HEK293 (cell line): ENCODE measurements around the gene CEBPB.

Source experiments
- CTCF ChIA-PET: fragments of 350-600 bp; formaldehyde crosslinking; extraction: SDS; loops from one replicate; lab custom pipeline; 2021; ENCODE audit warnings: antibody characterized with exemption; lab: Yijun Ruan, JAX
- POLR2A ChIA-PET: fragments of 300-600 bp; formaldehyde crosslinking; extraction: SDS; loops from one replicate; lab custom pipeline; 2020; ENCODE audit warnings: antibody characterized with exemption, inconsistent platforms; lab: Yijun Ruan, JAX
- H3K27ac ChIP-seq: fragments of 200-500 bp; sonication (Bioruptor generic); 2 replicates; pipeline ENCODE4 v1.5.1; 2014; ENCODE audit warnings: low read depth, low read length, control low read depth, inconsistent platforms; ENCODE audit errors: extremely low read depth
- H3K36me3 ChIP-seq, 2 experiments: fragments of 200-500 bp in 1 of 2; sonication (Bioruptor generic) in 1 of 2; 1 replicate in 1 of 2; 2 replicates in 1 of 2; pipeline ENCODE4 v1.5.1; 2014 to 2017; ENCODE audit warnings: inconsistent platforms in 2 of 2, low read length in 2 of 2; ENCODE audit not compliant: control insufficient read depth in 2 of 2, insufficient read depth in 1 of 2
- H3K4me1 ChIP-seq: fragments of 200-500 bp; sonication (Bioruptor generic); 2 replicates; pipeline ENCODE4 v1.5.1; 2014; ENCODE audit warnings: mild to moderate bottlenecking, low read length, inconsistent platforms; ENCODE audit not compliant: control insufficient read depth, insufficient read depth
- H3K4me3 ChIP-seq: 2 replicates; pipeline ENCODE4 v1.5.1; 2011; ENCODE audit warnings: low read depth, mild to moderate bottlenecking, control low read depth, low read length, moderate library complexity
- H3K9me3 ChIP-seq: fragments of 200-500 bp; sonication (Bioruptor generic); 2 replicates; pipeline ENCODE4 v1.5.1; 2014; ENCODE audit warnings: low read depth, low read length, inconsistent platforms; ENCODE audit not compliant: control insufficient read depth, insufficient read depth
- GFI1B ChIP-seq: fragments of 450-650 bp; formaldehyde crosslinking; IDR thresholded peaks from 2 replicates; pipeline ENCODE4 v1.5.1; 2016; ENCODE audit warnings: missing biosample characterization, missing genetic modification characterization
- GLIS1 ChIP-seq: fragments of 450-650 bp; formaldehyde crosslinking; IDR thresholded peaks from 2 replicates; pipeline ENCODE4 v1.5.1; 2016; ENCODE audit warnings: missing biosample characterization, missing genetic modification characterization
- HIC1 ChIP-seq: fragments of 450-650 bp; formaldehyde crosslinking; IDR thresholded peaks from 2 replicates; pipeline ENCODE4 v1.5.1; 2016; ENCODE audit warnings: missing biosample characterization, missing genetic modification characterization
- MEIS1 ChIP-seq: sonication (generic); formaldehyde crosslinking; IDR thresholded peaks from 2 replicates; pipeline ENCODE4 v1.8.1; 2022; ENCODE audit warnings: missing genetic modification reagents, mild to moderate bottlenecking, borderline replicate concordance
- PRDM1 ChIP-seq: fragments of 450-650 bp; formaldehyde crosslinking; IDR thresholded peaks from 2 replicates; pipeline ENCODE4; 2016; ENCODE audit warnings: missing biosample characterization, missing genetic modification characterization
- SALL2 ChIP-seq: fragments of 450-650 bp; formaldehyde crosslinking; IDR thresholded peaks from 2 replicates; pipeline ENCODE4 v1.5.0; 2017; ENCODE audit warnings: missing biosample characterization, mild to moderate bottlenecking, missing genetic modification characterization, borderline replicate concordance
- TRIM28 ChIP-seq: IDR thresholded peaks from 2 replicates; pipeline ENCODE4 v1.6.1; 2011; ENCODE audit warnings: low read length, control low read depth, borderline replicate concordance
- ZBTB49 ChIP-seq: fragments of 450-650 bp; formaldehyde crosslinking; IDR thresholded peaks from 2 replicates; pipeline ENCODE4 v1.5.1; 2016; ENCODE audit warnings: missing biosample characterization, missing genetic modification characterization, low read depth
- ZBTB6 ChIP-seq: fragments of 450-650 bp; formaldehyde crosslinking; IDR thresholded peaks from 2 replicates; pipeline ENCODE4 v1.5.1; 2017; ENCODE audit warnings: missing biosample characterization, missing genetic modification characterization
- ZFP3 ChIP-seq: fragments of 450-650 bp; formaldehyde crosslinking; IDR thresholded peaks from 2 replicates; pipeline ENCODE4 v1.5.1; 2016; ENCODE audit warnings: low read depth, missing biosample characterization, missing genetic modification characterization
- ZIC2 ChIP-seq: fragments of 450-650 bp; formaldehyde crosslinking; IDR thresholded peaks from 2 replicates; pipeline ENCODE4 v1.5.1; 2016; ENCODE audit warnings: missing biosample characterization, missing genetic modification characterization
- ZNF184 ChIP-seq: fragments of 450-650 bp; IDR thresholded peaks from 2 replicates; pipeline ENCODE4 v1.5.1; 2018; ENCODE audit warnings: missing biosample characterization, mild to moderate bottlenecking, missing genetic modification characterization
- ZNF211 ChIP-seq: fragments of 450-650 bp; formaldehyde crosslinking; IDR thresholded peaks from 2 replicates; pipeline ENCODE4 v1.5.1; 2016; ENCODE audit warnings: low read depth, missing biosample characterization, missing genetic modification characterization
- ZNF362 ChIP-seq: fragments of 450-650 bp; formaldehyde crosslinking; IDR thresholded peaks from 2 replicates; pipeline ENCODE4 v1.5.1; 2016; ENCODE audit warnings: missing biosample characterization, missing genetic modification characterization
- ZNF398 ChIP-seq: fragments of 450-650 bp; formaldehyde crosslinking; IDR thresholded peaks from 2 replicates; pipeline ENCODE4 v1.5.1; 2017; ENCODE audit warnings: missing biosample characterization, missing genetic modification characterization
- ZNF501 ChIP-seq: fragments of 450-650 bp; formaldehyde crosslinking; IDR thresholded peaks from 2 replicates; pipeline ENCODE4 v1.5.1; 2016; ENCODE audit warnings: missing biosample characterization, missing genetic modification characterization
- ZNF513 ChIP-seq: fragments of 450-650 bp; IDR thresholded peaks from 2 replicates; pipeline ENCODE4 v1.5.1; 2018; ENCODE audit warnings: missing biosample characterization, missing genetic modification characterization
- ZNF585B ChIP-seq: fragments of 450-650 bp; formaldehyde crosslinking; IDR thresholded peaks from 2 replicates; pipeline ENCODE4 v1.5.1; 2016; ENCODE audit warnings: missing biosample characterization, missing genetic modification characterization
- ZNF639 ChIP-seq: fragments of 450-650 bp; formaldehyde crosslinking; IDR thresholded peaks from 2 replicates; pipeline ENCODE4 v1.5.1; 2016; ENCODE audit warnings: missing biosample characterization, missing genetic modification characterization
- ZNF654 ChIP-seq: fragments of 450-650 bp; formaldehyde crosslinking; IDR thresholded peaks from 2 replicates; pipeline ENCODE4 v1.5.1; 2016; ENCODE audit warnings: low read depth, missing biosample characterization, missing genetic modification characterization
- ZSCAN18 ChIP-seq: fragments of 450-650 bp; formaldehyde crosslinking; IDR thresholded peaks from 2 replicates; pipeline ENCODE4 v1.5.1; 2016; ENCODE audit warnings: missing biosample characterization, missing genetic modification characterization

Gene CEBPB

GRCh38 chr20:50165684-50166554 lies 24.7 kb upstream of the CEBPB start (continued):
- TF ChIP-seq ZBTB6 (tag by site-specific recombination) = peak; percentile 46; the same call in 1 of the 2 replicates
- TF ChIP-seq MEIS1 (CRISPR knock-in tag) = no peak
- peak; percentile 98 for TF ChIP-seq ZIC2
- TF ChIP-seq GLIS1 (tag by site-specific recombination) = peak; percentile 96

GRCh38 chr20:50169329-50169823 lies 21.3 kb upstream of the CEBPB start:
- ChIA-PET POLR2A (interaction anchor here (1.4 to 1.7 kb wide), 2 partner anchors 16 to 48 kb away, joined by 5 to 11 read pairs; partner anchors contain the start of gene PEDS1), CTCF (interaction anchor here (0.6 to 8.2 kb wide), 28 partner anchors 9 to 576 kb away, joined by 3 to 94 read pairs (median 5); partner anchors contain the start of genes PEDS1 and UBE2V1)
- Histone ChIP-seq H3K27ac (no peak overlapping the region), H3K4me1 (no peaks in the 10 kb centered on the region), H3K36me3 (no peaks in the 10 kb centered on the region), H3K4me3 (no peak overlapping the region), H3K9me3 (no peaks in the 10 kb centered on the region)
- no peak for TF ChIP-seq SALL2 (tag by site-specific recombination)
- TF ChIP-seq PRDM1 (tag by site-specific recombination) = 0 out of 2 replicates have a peak, but pooled peaks have one; percentile 9
- no peak for TF ChIP-seq ZNF184 (tag by site-specific recombination)
- peak; percentile 90 for TF ChIP-seq ZNF654 (tag by site-specific recombination)
- no peak for TF ChIP-seq GFI1B (tag by site-specific recombination)
- TF ChIP-seq ZNF211 (tag by site-specific recombination) = no peak
- TF ChIP-seq ZFP3 (tag by site-specific recombination) = no peak
- TF ChIP-seq ZNF639 (tag by site-specific recombination) = no peak
- no peak; the same call in 1 of the 2 replicates for TF ChIP-seq TRIM28
- TF ChIP-seq ZNF501 = no peak
- TF ChIP-seq ZNF362 = no peak
- TF ChIP-seq ZBTB49 (tag by site-specific recombination) = no peak
- TF ChIP-seq ZSCAN18 = no peak
- TF ChIP-seq ZNF585B (tag by site-specific recombination) = no peak
- TF ChIP-seq ZNF513 (tag by site-specific recombination) = no peak
- TF ChIP-seq HIC1 (tag by site-specific recombination) = no peak
- no peak for TF ChIP-seq ZNF398
